HepG2 (cell line): ENCODE results near the gene SDK2. TPM values are rescaled to one million over a fixed set of nuclear protein-coding genes. Genes with fewer than 3 reads are reported as not detected.

Source experiments
- ELF3 ChIP-seq: IDR thresholded peaks from 2 replicates; pipeline ENCODE4 v1.6.1; 2016; ENCODE audit warnings: missing genetic modification reagents, missing compliant biosample characterization
- MTF2 ChIP-seq: sonication (generic); formaldehyde crosslinking; IDR thresholded peaks from 2 replicates; pipeline ENCODE4 v1.5.0; 2020; ENCODE audit warnings: missing genetic modification reagents, borderline replicate concordance
- NONO ChIP-seq, 2 experiments: fragments of 450-650 bp in 1 of 2; sonication (generic) in 1 of 2; formaldehyde crosslinking in 1 of 2; IDR thresholded peaks in 1 of 2; conservative IDR thresholded peaks in 1 of 2; 2 replicates each; pipeline versions ENCODE4 v1.6.1 to v1.8.0; 2017 to 2022; ENCODE audit warnings: mild to moderate bottlenecking in 1 of 2, missing genetic modification reagents in 1 of 2, moderate library complexity in 1 of 2
- PAX8 ChIP-seq: sonication (generic); formaldehyde crosslinking; IDR thresholded peaks from 2 replicates; pipeline ENCODE4 v1.8.0; 2022; ENCODE audit warnings: mild to moderate bottlenecking, missing genetic modification reagents, borderline replicate concordance
- REXO4 ChIP-seq: sonication (generic); formaldehyde crosslinking; IDR thresholded peaks from 2 replicates; pipeline ENCODE4 v1.8.0; 2022; ENCODE audit warnings: missing genetic modification reagents, mild to moderate bottlenecking, borderline replicate concordance
- RXRB ChIP-seq: IDR thresholded peaks from 2 replicates; pipeline ENCODE4 v1.6.1; 2016; ENCODE audit warnings: borderline replicate concordance, missing genetic modification reagents, missing compliant biosample characterization
- SSRP1 ChIP-seq: IDR thresholded peaks from 2 replicates; pipeline ENCODE4 v1.6.1; 2016; ENCODE audit warnings: control low read depth
- ZNF558 ChIP-seq: sonication (generic); formaldehyde crosslinking; IDR thresholded peaks from 2 replicates; pipeline ENCODE4 v1.9.0; 2022; ENCODE audit warnings: mild to moderate bottlenecking, missing genetic modification reagents, borderline replicate concordance
- ZSCAN31 ChIP-seq: sonication (generic); formaldehyde crosslinking; IDR thresholded peaks from 2 replicates; pipeline ENCODE4 v1.5.0; 2020; ENCODE audit warnings: low read depth, mild to moderate bottlenecking, missing genetic modification reagents
- polyA plus RNA-seq, 8 experiments: library from polyadenylated mRNA; depleted of rRNA in 3 of 8; stranded (reverse) in 7 of 8; unstranded in 1 of 8; fragments of >200 nt; fragmentation: Illumina TruSeq in 4 of 8; extraction: Trizol in 4 of 8; gene quantifications; 2 replicates each; pipeline versions ENCODE4 v1.2.1 to v1.2.3, GENCODE V29; 2011 to 2016; ENCODE audit warnings: low read depth in 4 of 8, missing spikeins in 1 of 8, mixed read lengths in 1 of 8; ENCODE audit not compliant: insufficient read depth in 1 of 8
- total RNA-seq, 5 experiments: library from RNA; depleted of rRNA; stranded (reverse); fragments of >200 nt; fragmentation: Illumina TruSeq; extraction: Trizol; gene quantifications; 2 replicates each; pipeline ENCODE4 v1.2.3, GENCODE V29; 2016; ENCODE audit warnings: low read depth in 1 of 5
- TF ChIP-seq, protein P1 (sequence below): sonication (generic); formaldehyde crosslinking; IDR thresholded peaks from 2 replicates; pipeline ENCODE4 v1.4.0; 2020; ENCODE audit warnings: missing genetic modification reagents, borderline replicate concordance
- TF ChIP-seq, protein P2 (sequence below): sonication (generic); formaldehyde crosslinking; IDR thresholded peaks from 2 replicates; pipeline ENCODE4 v1.4.0; 2020; ENCODE audit warnings: mild to moderate bottlenecking, missing genetic modification reagents
- TF ChIP-seq, protein P3 (sequence below): sonication (generic); formaldehyde crosslinking; IDR thresholded peaks from 2 replicates; pipeline ENCODE4 v1.4.0; 2020; ENCODE audit warnings: missing genetic modification reagents, mild to moderate bottlenecking, borderline replicate concordance
- TF ChIP-seq, protein P4 (sequence below): sonication (generic); formaldehyde crosslinking; IDR thresholded peaks from 2 replicates; pipeline ENCODE4 v1.4.0; 2020; ENCODE audit warnings: missing genetic modification reagents, mild to moderate bottlenecking, borderline replicate concordance
- TF ChIP-seq, protein P5 (sequence below): sonication (generic); formaldehyde crosslinking; IDR thresholded peaks from 2 replicates; pipeline ENCODE4 v1.4.0; 2020; ENCODE audit warnings: missing genetic modification reagents

The SDK2 gene
- total and polyA plus RNA-seq, 2 of the 13 experiments (the other 11 are each of a cell fraction or from before 2014, with no cell fraction given) = not detected

DNA sequence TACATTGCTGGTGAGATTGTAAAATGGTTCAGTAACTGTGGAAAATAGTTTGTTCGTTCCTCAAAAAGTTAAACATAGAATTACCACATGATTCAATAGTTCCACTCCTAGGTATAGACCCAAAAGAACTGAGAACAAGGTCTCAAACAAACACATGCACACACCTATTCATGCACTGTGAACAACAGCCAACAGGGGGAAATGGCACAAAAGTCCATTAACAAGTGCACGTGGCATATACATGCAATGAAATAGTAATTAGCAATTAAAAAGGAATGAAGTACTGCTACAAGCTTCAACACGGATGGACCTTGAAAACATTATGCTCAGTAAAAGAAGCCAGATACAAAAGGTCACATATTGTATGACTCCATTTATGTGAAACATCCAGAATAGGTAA is 23.8 kb downstream of the SDK2 start (continued):
- TF ChIP-seq, protein P1, sequence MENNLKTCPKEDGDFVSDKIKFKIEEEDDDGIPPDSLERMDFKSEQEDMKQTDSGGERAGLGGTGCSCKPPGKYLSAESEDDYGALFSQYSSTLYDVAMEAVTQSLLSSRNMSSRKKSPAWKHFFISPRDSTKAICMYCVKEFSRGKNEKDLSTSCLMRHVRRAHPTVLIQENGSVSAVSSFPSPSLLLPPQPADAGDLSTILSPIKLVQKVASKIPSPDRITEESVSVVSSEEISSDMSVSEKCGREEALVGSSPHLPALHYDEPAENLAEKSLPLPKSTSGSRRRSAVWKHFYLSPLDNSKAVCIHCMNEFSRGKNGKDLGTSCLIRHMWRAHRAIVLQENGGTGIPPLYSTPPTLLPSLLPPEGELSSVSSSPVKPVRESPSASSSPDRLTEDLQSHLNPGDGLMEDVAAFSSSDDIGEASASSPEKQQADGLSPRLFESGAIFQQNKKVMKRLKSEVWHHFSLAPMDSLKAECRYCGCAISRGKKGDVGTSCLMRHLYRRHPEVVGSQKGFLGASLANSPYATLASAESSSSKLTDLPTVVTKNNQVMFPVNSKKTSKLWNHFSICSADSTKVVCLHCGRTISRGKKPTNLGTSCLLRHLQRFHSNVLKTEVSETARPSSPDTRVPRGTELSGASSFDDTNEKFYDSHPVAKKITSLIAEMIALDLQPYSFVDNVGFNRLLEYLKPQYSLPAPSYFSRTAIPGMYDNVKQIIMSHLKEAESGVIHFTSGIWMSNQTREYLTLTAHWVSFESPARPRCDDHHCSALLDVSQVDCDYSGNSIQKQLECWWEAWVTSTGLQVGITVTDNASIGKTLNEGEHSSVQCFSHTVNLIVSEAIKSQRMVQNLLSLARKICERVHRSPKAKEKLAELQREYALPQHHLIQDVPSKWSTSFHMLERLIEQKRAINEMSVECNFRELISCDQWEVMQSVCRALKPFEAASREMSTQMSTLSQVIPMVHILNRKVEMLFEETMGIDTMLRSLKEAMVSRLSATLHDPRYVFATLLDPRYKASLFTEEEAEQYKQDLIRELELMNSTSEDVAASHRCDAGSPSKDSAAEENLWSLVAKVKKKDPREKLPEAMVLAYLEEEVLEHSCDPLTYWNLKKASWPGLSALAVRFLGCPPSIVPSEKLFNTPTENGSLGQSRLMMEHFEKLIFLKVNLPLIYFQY (CRISPR knock-in tag) = no peak
- no peak for TF ChIP-seq SSRP1 (CRISPR knock-in tag)
- TF ChIP-seq ZNF558 (CRISPR knock-in tag) = no peak
- no peak for TF ChIP-seq PAX8 (CRISPR knock-in tag)
- no peak for TF ChIP-seq NONO (IDR thresholded peaks at IDR 0.05)
- TF ChIP-seq NONO (CRISPR knock-in tag; conservative IDR thresholded peaks at IDR 0.05) = no peak
- TF ChIP-seq, protein P2, sequence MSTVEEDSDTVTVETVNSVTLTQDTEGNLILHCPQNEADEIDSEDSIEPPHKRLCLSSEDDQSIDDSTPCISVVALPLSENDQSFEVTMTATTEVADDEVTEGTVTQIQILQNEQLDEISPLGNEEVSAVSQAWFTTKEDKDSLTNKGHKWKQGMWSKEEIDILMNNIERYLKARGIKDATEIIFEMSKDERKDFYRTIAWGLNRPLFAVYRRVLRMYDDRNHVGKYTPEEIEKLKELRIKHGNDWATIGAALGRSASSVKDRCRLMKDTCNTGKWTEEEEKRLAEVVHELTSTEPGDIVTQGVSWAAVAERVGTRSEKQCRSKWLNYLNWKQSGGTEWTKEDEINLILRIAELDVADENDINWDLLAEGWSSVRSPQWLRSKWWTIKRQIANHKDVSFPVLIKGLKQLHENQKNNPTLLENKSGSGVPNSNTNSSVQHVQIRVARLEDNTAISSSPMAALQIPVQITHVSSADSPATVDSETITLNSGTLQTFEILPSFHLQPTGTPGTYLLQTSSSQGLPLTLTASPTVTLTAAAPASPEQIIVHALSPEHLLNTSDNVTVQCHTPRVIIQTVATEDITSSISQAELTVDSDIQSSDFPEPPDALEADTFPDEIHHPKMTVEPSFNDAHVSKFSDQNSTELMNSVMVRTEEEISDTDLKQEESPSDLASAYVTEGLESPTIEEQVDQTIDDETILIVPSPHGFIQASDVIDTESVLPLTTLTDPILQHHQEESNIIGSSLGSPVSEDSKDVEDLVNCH (CRISPR knock-in tag) = no peak
- TF ChIP-seq ZSCAN31 (CRISPR knock-in tag) = no peak
- TF ChIP-seq, protein P3, sequence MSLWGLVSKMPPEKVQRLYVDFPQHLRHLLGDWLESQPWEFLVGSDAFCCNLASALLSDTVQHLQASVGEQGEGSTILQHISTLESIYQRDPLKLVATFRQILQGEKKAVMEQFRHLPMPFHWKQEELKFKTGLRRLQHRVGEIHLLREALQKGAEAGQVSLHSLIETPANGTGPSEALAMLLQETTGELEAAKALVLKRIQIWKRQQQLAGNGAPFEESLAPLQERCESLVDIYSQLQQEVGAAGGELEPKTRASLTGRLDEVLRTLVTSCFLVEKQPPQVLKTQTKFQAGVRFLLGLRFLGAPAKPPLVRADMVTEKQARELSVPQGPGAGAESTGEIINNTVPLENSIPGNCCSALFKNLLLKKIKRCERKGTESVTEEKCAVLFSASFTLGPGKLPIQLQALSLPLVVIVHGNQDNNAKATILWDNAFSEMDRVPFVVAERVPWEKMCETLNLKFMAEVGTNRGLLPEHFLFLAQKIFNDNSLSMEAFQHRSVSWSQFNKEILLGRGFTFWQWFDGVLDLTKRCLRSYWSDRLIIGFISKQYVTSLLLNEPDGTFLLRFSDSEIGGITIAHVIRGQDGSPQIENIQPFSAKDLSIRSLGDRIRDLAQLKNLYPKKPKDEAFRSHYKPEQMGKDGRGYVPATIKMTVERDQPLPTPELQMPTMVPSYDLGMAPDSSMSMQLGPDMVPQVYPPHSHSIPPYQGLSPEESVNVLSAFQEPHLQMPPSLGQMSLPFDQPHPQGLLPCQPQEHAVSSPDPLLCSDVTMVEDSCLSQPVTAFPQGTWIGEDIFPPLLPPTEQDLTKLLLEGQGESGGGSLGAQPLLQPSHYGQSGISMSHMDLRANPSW = no peak
- no peak for TF ChIP-seq ELF3
- no peak for TF ChIP-seq RXRB
- TF ChIP-seq, protein P4, sequence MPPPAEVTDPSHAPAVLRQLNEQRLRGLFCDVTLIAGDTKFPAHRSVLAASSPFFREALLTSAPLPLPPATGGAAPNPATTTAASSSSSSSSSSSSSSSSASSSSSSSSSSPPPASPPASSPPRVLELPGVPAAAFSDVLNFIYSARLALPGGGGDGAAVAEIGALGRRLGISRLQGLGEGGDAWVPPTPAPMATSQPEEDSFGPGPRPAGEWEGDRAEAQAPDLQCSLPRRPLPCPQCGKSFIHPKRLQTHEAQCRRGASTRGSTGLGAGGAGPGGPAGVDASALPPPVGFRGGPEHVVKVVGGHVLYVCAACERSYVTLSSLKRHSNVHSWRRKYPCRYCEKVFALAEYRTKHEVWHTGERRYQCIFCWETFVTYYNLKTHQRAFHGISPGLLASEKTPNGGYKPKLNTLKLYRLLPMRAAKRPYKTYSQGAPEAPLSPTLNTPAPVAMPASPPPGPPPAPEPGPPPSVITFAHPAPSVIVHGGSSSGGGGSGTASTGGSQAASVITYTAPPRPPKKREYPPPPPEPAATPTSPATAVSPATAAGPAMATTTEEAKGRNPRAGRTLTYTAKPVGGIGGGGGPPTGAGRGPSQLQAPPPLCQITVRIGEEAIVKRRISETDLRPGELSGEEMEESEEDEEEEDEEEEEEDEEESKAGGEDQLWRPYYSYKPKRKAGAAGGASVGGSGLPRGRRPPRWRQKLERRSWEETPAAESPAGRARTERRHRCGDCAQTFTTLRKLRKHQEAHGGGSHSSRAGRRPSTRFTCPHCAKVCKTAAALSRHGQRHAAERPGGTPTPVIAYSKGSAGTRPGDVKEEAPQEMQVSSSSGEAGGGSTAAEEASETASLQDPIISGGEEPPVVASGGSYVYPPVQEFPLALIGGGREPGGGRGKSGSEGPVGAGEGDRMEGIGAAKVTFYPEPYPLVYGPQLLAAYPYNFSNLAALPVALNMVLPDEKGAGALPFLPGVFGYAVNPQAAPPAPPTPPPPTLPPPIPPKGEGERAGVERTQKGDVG (CRISPR knock-in tag) = no peak
- no peak for TF ChIP-seq REXO4 (CRISPR knock-in tag)
- no peak for TF ChIP-seq MTF2 (CRISPR knock-in tag)
- TF ChIP-seq, protein P5, sequence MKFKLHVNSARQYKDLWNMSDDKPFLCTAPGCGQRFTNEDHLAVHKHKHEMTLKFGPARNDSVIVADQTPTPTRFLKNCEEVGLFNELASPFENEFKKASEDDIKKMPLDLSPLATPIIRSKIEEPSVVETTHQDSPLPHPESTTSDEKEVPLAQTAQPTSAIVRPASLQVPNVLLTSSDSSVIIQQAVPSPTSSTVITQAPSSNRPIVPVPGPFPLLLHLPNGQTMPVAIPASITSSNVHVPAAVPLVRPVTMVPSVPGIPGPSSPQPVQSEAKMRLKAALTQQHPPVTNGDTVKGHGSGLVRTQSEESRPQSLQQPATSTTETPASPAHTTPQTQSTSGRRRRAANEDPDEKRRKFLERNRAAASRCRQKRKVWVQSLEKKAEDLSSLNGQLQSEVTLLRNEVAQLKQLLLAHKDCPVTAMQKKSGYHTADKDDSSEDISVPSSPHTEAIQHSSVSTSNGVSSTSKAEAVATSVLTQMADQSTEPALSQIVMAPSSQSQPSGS = no peak
